Measurements from ENCODE around the gene DDX4. TPM values are rescaled to one million over a fixed set of nuclear protein-coding genes. Genes with fewer than 3 reads are reported as not detected.

The DDX4 gene
- polyA plus RNA-seq, 1 experiment: not detected

- CTCF ChIA-PET: no interaction called here
- POLR2A ChIA-PET: no interaction called here
- H3K4me3 ChIP-seq (ENCODE audit: low read depth, low read length): peak overlapping the region; percentile 9; the same call in 1 of the 2 replicates
- TF ChIP-seq CTCF (IDR thresholded peaks at IDR 0.05; ENCODE audit: insufficient read depth, low read depth, low read length): no peak
- DNase-seq (ENCODE audit: low read depth): no peak
- H3K36me3 ChIP-seq (ENCODE audit: control insufficient read depth, insufficient read depth, low read length): no peaks in the 10 kb centered on the region
- H3K27me3 ChIP-seq (ENCODE audit: control insufficient read depth, insufficient read depth, low read length): peaks cover 31% of the 10 kb centered on the region
Observed at GRCh38 chr5:55821731-55822512, 84.1 kb downstream of the DDX4 start.

GRCh38 chr5:55823151-55823796 lies 85.4 kb downstream of the DDX4 start:
- Histone ChIP-seq H3K4me3 (ENCODE audit: low read depth, low read length) (no peak overlapping the region), H3K27me3 (ENCODE audit: control insufficient read depth, insufficient read depth, low read length) (peaks cover 33% of the 10 kb centered on the region), H3K36me3 (ENCODE audit: control insufficient read depth, insufficient read depth, low read length) (no peaks in the 10 kb centered on the region)
- TF ChIP-seq CTCF (IDR thresholded peaks at IDR 0.05; ENCODE audit: insufficient read depth, low read depth, low read length): no peak
- DNase-seq (ENCODE audit: low read depth): no peak
- POLR2A ChIA-PET: no interaction called here
- CTCF ChIA-PET: no interaction called here

GRCh38 chr5:55829956-55830355 lies 92.1 kb downstream of the DDX4 start:
- CTCF ChIA-PET: no interaction called here
- DNase-seq (ENCODE audit: low read depth): no peak
- peaks cover 12% of the 10 kb centered on the region for H3K27me3 ChIP-seq (ENCODE audit: control insufficient read depth, insufficient read depth, low read length)
- H3K4me3 ChIP-seq (ENCODE audit: low read depth, low read length): no peak overlapping the region
- POLR2A ChIA-PET: no interaction called here
- no peak for TF ChIP-seq CTCF (IDR thresholded peaks at IDR 0.05; ENCODE audit: insufficient read depth, low read depth, low read length)
- H3K36me3 ChIP-seq (ENCODE audit: control insufficient read depth, insufficient read depth, low read length): no peaks in the 10 kb centered on the region

GRCh38 chr5:55832446-55832845 lies 94.6 kb downstream of the DDX4 start:
- no peaks in the 10 kb centered on the region for H3K36me3 ChIP-seq (ENCODE audit: control insufficient read depth, insufficient read depth, low read length)
- peaks cover 5% of the 10 kb centered on the region; the same call in 1 of the 2 replicates for H3K27me3 ChIP-seq (ENCODE audit: control insufficient read depth, insufficient read depth, low read length)
- TF ChIP-seq CTCF (IDR thresholded peaks at IDR 0.05; ENCODE audit: insufficient read depth, low read depth, low read length): no peak
- no peak for DNase-seq (ENCODE audit: low read depth)
- H3K4me3 ChIP-seq (ENCODE audit: low read depth, low read length): no peak overlapping the region
- POLR2A ChIA-PET: no interaction called here
- CTCF ChIA-PET: no interaction called here

GRCh38 chr5:55836191-55836590 lies 98.3 kb downstream of the DDX4 start:
- no peak for TF ChIP-seq CTCF (IDR thresholded peaks at IDR 0.05; ENCODE audit: insufficient read depth, low read depth, low read length)
- Histone ChIP-seq H3K27me3 (ENCODE audit: control insufficient read depth, insufficient read depth, low read length) (peaks cover 5% of the 10 kb centered on the region), H3K36me3 (ENCODE audit: control insufficient read depth, insufficient read depth, low read length) (no peaks in the 10 kb centered on the region), H3K4me3 (ENCODE audit: low read depth, low read length) (no peak overlapping the region)
- CTCF ChIA-PET: no interaction called here
- POLR2A ChIA-PET: no interaction called here
- DNase-seq (ENCODE audit: low read depth): no peak

Measured in BJ (cell line).